WTC11 (cell line): ENCODE measurements around the gene EDEM2. TPM values are rescaled to one million over a fixed set of nuclear protein-coding genes. Genes with fewer than 3 reads are reported as not detected.

ENCODE experiments used
- ATAC-seq: fragments of 200-7000 bp; cut with Tn5 transposase; 2 replicates; pipeline ENCODE4 v1.10.0; 2021; ENCODE audit warnings: mild to moderate bottlenecking, moderate library complexity
- CTCF ChIA-PET: fragments of 300-600 bp; sonication (Branson Sonifier 250); formaldehyde crosslinking; loops from one replicate; lab custom pipeline; 2021; ENCODE audit warnings: antibody characterized with exemption; lab: Charles Lee
- POLR2A ChIA-PET: fragments of 350-600 bp; sonication (Branson Sonifier 250); formaldehyde crosslinking; loops from one replicate; lab custom pipeline; 2021; ENCODE audit warnings: antibody characterized with exemption; lab: Charles Lee
- DNase-seq: peaks from one replicate; pipeline ENCODE4 v3.0.0; 2021; ENCODE audit warnings: low spot score
- H3K27ac Mint-ChIP-seq: 2 replicates; pipeline ENCODE4 v1.8.0; 2021; ENCODE audit warnings: mixed read lengths
- H3K27me3 Mint-ChIP-seq: 2 replicates; pipeline ENCODE4 v1.8.0; 2021; ENCODE audit warnings: low read depth, mild to moderate bottlenecking, moderate library complexity, mixed read lengths
- H3K36me3 Mint-ChIP-seq: 2 replicates; pipeline ENCODE4 v1.8.0; 2021; ENCODE audit warnings: mixed read lengths
- H3K4me1 Mint-ChIP-seq: 2 replicates; pipeline ENCODE4 v1.8.0; 2022; ENCODE audit warnings: mixed read lengths
- H3K4me3 Mint-ChIP-seq: 2 replicates; pipeline ENCODE4 v1.8.0; 2021; ENCODE audit warnings: mild to moderate bottlenecking, moderate library complexity, mixed read lengths
- H3K9me3 Mint-ChIP-seq: 2 replicates; pipeline ENCODE4 v1.8.0; 2021; ENCODE audit warnings: mixed read lengths
- ELF4 ChIP-seq: sonication (generic); formaldehyde crosslinking; IDR thresholded peaks from 2 replicates; pipeline ENCODE4 v1.8.1; 2022; ENCODE audit warnings: low read depth, mild to moderate bottlenecking, moderate library complexity, missing genetic modification reagents
- ESRRA ChIP-seq: sonication (generic); formaldehyde crosslinking; IDR thresholded peaks from 2 replicates; pipeline ENCODE4 v1.8.1; 2022; ENCODE audit warnings: mild to moderate bottlenecking, missing genetic modification reagents, borderline replicate concordance
- FOXK1 ChIP-seq: sonication (generic); formaldehyde crosslinking; IDR thresholded peaks from 2 replicates; pipeline ENCODE4 v1.8.0; 2022; ENCODE audit warnings: mild to moderate bottlenecking, moderate library complexity, missing genetic modification reagents
- GTF2I ChIP-seq: fragments of 250-450 bp; sonication (Bioruptor Pico); conservative IDR thresholded peaks from 2 replicates; pipeline ENCODE4 v1.4.0; 2021; ENCODE audit warnings: mild to moderate bottlenecking
- JUN ChIP-seq: sonication (generic); formaldehyde crosslinking; IDR thresholded peaks from 2 replicates; pipeline ENCODE4 v1.8.0; 2023; ENCODE audit warnings: mild to moderate bottlenecking, missing genetic modification reagents
- NFATC4 ChIP-seq: fragments of 250-450 bp; sonication (Bioruptor Pico); IDR thresholded peaks from 2 replicates; pipeline ENCODE4 v1.9.0; 2021; ENCODE audit warnings: mild to moderate bottlenecking
- NR3C1 ChIP-seq: sonication (generic); formaldehyde crosslinking; conservative IDR thresholded peaks from 2 replicates; pipeline ENCODE4 v1.8.1; 2023; ENCODE audit warnings: low read depth, mild to moderate bottlenecking, missing genetic modification reagents
- OVOL2 ChIP-seq: fragments of 250-450 bp; sonication (Bioruptor Pico); IDR thresholded peaks from 2 replicates; pipeline ENCODE4 v1.9.0; 2021; ENCODE audit warnings: mild to moderate bottlenecking, borderline replicate concordance
- SOX15 ChIP-seq: fragments of 250-450 bp; sonication (Bioruptor Pico); IDR thresholded peaks from 2 replicates; pipeline ENCODE4 v1.9.0; 2021; ENCODE audit warnings: mild to moderate bottlenecking
- SP1 ChIP-seq: sonication (generic); formaldehyde crosslinking; conservative IDR thresholded peaks from 2 replicates; pipeline ENCODE4 v1.8.1; 2022; ENCODE audit warnings: missing genetic modification reagents
- TEAD4 ChIP-seq: sonication (generic); formaldehyde crosslinking; IDR thresholded peaks from 2 replicates; pipeline ENCODE4 v1.8.0; 2022; ENCODE audit warnings: mild to moderate bottlenecking, missing genetic modification reagents
- TP53 ChIP-seq: sonication (generic); formaldehyde crosslinking; IDR thresholded peaks from 2 replicates; pipeline ENCODE4 v1.8.1; 2023; ENCODE audit warnings: mild to moderate bottlenecking, missing genetic modification reagents
- ZNF121 ChIP-seq: sonication (generic); formaldehyde crosslinking; IDR thresholded peaks from 2 replicates; pipeline ENCODE4 v1.8.0; 2023; ENCODE audit warnings: missing genetic modification reagents
- ZNF138 ChIP-seq: sonication (generic); formaldehyde crosslinking; conservative IDR thresholded peaks from 2 replicates; pipeline ENCODE4 v1.8.1; 2022; ENCODE audit warnings: mild to moderate bottlenecking, moderate library complexity, missing genetic modification reagents
- ZNF416 ChIP-seq: fragments of 250-450 bp; sonication (Bioruptor Pico); IDR thresholded peaks from 2 replicates; pipeline ENCODE4 v1.9.0; 2021; ENCODE audit warnings: mild to moderate bottlenecking, inconsistent platforms
- ZNF423 ChIP-seq: fragments of 250-450 bp; sonication (Bioruptor Pico); IDR thresholded peaks from 2 replicates; pipeline ENCODE4 v2.1.2; 2022; ENCODE audit warnings: mild to moderate bottlenecking, moderate library complexity
- ZNF671 ChIP-seq: fragments of 250-450 bp; sonication (Bioruptor Pico); IDR thresholded peaks from 2 replicates; pipeline ENCODE4 v1.8.0; 2021; ENCODE audit warnings: mild to moderate bottlenecking
- total RNA-seq: library from RNA; stranded (reverse); gene quantifications from 3 replicates; pipeline ENCODE4 v1.2.3, GENCODE V29; 2021
- TF ChIP-seq, protein P1 (sequence below): sonication (generic); formaldehyde crosslinking; IDR thresholded peaks from 2 replicates; pipeline ENCODE4 v1.8.0; 2023; ENCODE audit warnings: missing genetic modification reagents
- TF ChIP-seq, protein P2 (sequence below): sonication (generic); formaldehyde crosslinking; IDR thresholded peaks from 2 replicates; pipeline ENCODE4 v1.8.0; 2023; ENCODE audit warnings: missing genetic modification reagents, mild to moderate bottlenecking, borderline replicate concordance
- TF ChIP-seq, protein P3 (sequence below): sonication (generic); formaldehyde crosslinking; IDR thresholded peaks from 2 replicates; pipeline ENCODE4 v1.8.1; 2022; ENCODE audit warnings: mild to moderate bottlenecking, missing genetic modification reagents, moderate library complexity, borderline replicate concordance
- TF ChIP-seq, protein P4 (sequence below): sonication (generic); formaldehyde crosslinking; conservative IDR thresholded peaks from 2 replicates; pipeline ENCODE4 v1.8.1; 2022; ENCODE audit warnings: mild to moderate bottlenecking, missing genetic modification reagents
- TF ChIP-seq, protein P5 (sequence below): fragments of 250-450 bp; sonication (Bioruptor Pico); conservative IDR thresholded peaks from 2 replicates; pipeline ENCODE4 v1.9.0; 2021; ENCODE audit warnings: mild to moderate bottlenecking
- TF ChIP-seq, protein P6 (sequence below): sonication (generic); formaldehyde crosslinking; IDR thresholded peaks from 2 replicates; pipeline ENCODE4 v1.8.0; 2022; ENCODE audit warnings: mild to moderate bottlenecking, missing genetic modification reagents

EDEM2 gene
- total RNA-seq, 1 experiment from 2014 or later: 22.7 TPM

DNA sequence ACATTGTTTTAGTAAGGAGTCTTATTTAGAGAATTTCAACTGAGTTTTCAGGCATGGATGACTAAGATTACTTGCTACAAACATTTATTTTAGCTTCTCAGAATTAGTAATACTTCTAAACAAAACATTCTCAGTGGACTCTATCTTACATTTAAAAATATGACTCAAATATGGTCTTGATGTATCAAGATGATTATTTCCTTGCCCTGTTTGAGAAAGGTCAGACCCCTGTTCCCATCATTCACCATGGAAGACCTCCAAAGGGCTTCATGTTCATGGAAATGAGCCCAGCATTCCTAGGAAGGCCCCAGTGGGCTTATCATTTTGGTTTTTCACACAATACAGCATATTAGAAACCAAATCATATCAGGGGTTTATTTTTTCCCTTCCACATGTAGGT is 29.9 kb downstream of the EDEM2 start:
- DNase-seq (no peak), ATAC-seq (no peak)
- ChIA-PET CTCF (interaction anchor here (0.7 kb wide), 1 partner anchor 21 kb away, joined by 4 read pairs; no protein-coding TSS in a partner anchor), POLR2A (interaction anchor here (0.5 kb wide), 1 partner anchor 110 kb away, joined by 5 read pairs; no protein-coding TSS in a partner anchor)
- H3K27ac Mint-ChIP-seq: no peak overlapping the region
- no peaks in the 10 kb centered on the region for H3K9me3 Mint-ChIP-seq
- H3K36me3 Mint-ChIP-seq: peaks cover 35% of the 10 kb centered on the region
- H3K4me3 Mint-ChIP-seq: no peak overlapping the region
- no peaks in the 10 kb centered on the region for H3K27me3 Mint-ChIP-seq
- no peaks in the 10 kb centered on the region for H3K4me1 Mint-ChIP-seq
- TF ChIP-seq, protein P1, sequence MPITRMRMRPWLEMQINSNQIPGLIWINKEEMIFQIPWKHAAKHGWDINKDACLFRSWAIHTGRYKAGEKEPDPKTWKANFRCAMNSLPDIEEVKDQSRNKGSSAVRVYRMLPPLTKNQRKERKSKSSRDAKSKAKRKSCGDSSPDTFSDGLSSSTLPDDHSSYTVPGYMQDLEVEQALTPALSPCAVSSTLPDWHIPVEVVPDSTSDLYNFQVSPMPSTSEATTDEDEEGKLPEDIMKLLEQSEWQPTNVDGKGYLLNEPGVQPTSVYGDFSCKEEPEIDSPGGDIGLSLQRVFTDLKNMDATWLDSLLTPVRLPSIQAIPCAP (CRISPR knock-in tag): no peak
- no peak for TF ChIP-seq ZNF121 (CRISPR knock-in tag)
- TF ChIP-seq TEAD4 (CRISPR knock-in tag): no peak

DNA sequence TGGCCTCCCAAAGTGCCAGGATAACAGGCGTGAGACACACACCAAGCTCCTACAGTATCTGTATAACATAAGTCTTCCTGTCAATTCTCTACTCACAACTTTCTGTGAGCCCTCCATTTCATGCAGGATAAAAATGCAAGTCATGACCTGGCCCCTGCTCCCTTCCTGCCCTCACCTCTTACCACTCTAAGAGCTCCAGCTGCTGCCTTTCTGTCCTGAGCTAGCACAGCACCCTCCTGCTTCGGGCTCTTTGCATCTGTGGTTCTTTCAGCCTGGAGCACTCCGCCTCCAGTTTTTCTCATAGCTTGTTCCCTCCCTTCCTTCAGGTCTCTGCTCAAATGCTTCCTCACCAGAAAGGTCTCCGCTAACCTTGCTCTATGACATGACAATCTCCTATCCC is 30.9 kb downstream of the EDEM2 start:
- Mint-ChIP-seq H3K9me3 (no peaks in the 10 kb centered on the region), H3K4me1 (no peaks in the 10 kb centered on the region), H3K36me3 (peaks cover 30% of the 10 kb centered on the region), H3K27me3 (no peaks in the 10 kb centered on the region), H3K27ac (peak overlapping the region; percentile 67; the same call in 1 of the 2 replicates), H3K4me3 (no peak overlapping the region)
- ChIA-PET POLR2A (interaction anchor here (0.6 kb wide), 1 partner anchor 147 kb away, joined by 4 read pairs; no protein-coding TSS in a partner anchor), CTCF (interaction anchor here (0.6 to 1.6 kb wide), 3 partner anchors 20 to 102 kb away, joined by 3 to 4 read pairs (median 3); no protein-coding TSS in a partner anchor)
- TF ChIP-seq, protein P2, sequence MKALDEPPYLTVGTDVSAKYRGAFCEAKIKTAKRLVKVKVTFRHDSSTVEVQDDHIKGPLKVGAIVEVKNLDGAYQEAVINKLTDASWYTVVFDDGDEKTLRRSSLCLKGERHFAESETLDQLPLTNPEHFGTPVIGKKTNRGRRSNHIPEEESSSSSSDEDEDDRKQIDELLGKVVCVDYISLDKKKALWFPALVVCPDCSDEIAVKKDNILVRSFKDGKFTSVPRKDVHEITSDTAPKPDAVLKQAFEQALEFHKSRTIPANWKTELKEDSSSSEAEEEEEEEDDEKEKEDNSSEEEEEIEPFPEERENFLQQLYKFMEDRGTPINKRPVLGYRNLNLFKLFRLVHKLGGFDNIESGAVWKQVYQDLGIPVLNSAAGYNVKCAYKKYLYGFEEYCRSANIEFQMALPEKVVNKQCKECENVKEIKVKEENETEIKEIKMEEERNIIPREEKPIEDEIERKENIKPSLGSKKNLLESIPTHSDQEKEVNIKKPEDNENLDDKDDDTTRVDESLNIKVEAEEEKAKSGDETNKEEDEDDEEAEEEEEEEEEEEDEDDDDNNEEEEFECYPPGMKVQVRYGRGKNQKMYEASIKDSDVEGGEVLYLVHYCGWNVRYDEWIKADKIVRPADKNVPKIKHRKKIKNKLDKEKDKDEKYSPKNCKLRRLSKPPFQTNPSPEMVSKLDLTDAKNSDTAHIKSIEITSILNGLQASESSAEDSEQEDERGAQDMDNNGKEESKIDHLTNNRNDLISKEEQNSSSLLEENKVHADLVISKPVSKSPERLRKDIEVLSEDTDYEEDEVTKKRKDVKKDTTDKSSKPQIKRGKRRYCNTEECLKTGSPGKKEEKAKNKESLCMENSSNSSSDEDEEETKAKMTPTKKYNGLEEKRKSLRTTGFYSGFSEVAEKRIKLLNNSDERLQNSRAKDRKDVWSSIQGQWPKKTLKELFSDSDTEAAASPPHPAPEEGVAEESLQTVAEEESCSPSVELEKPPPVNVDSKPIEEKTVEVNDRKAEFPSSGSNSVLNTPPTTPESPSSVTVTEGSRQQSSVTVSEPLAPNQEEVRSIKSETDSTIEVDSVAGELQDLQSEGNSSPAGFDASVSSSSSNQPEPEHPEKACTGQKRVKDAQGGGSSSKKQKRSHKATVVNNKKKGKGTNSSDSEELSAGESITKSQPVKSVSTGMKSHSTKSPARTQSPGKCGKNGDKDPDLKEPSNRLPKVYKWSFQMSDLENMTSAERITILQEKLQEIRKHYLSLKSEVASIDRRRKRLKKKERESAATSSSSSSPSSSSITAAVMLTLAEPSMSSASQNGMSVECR (CRISPR knock-in tag): no peak
- no peak for TF ChIP-seq FOXK1 (CRISPR knock-in tag)
- no peak for TF ChIP-seq GTF2I (CRISPR knock-in tag)
- no peak for TF ChIP-seq NR3C1 (CRISPR knock-in tag)
- TF ChIP-seq, protein P3, sequence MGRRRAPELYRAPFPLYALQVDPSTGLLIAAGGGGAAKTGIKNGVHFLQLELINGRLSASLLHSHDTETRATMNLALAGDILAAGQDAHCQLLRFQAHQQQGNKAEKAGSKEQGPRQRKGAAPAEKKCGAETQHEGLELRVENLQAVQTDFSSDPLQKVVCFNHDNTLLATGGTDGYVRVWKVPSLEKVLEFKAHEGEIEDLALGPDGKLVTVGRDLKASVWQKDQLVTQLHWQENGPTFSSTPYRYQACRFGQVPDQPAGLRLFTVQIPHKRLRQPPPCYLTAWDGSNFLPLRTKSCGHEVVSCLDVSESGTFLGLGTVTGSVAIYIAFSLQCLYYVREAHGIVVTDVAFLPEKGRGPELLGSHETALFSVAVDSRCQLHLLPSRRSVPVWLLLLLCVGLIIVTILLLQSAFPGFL (CRISPR knock-in tag): no peak
- TF ChIP-seq, protein P4, sequence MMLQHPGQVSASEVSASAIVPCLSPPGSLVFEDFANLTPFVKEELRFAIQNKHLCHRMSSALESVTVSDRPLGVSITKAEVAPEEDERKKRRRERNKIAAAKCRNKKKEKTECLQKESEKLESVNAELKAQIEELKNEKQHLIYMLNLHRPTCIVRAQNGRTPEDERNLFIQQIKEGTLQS: no peak
- TF ChIP-seq SOX15 (CRISPR knock-in tag): no peak
- ATAC-seq (no peak), DNase-seq (no peak)

DNA sequence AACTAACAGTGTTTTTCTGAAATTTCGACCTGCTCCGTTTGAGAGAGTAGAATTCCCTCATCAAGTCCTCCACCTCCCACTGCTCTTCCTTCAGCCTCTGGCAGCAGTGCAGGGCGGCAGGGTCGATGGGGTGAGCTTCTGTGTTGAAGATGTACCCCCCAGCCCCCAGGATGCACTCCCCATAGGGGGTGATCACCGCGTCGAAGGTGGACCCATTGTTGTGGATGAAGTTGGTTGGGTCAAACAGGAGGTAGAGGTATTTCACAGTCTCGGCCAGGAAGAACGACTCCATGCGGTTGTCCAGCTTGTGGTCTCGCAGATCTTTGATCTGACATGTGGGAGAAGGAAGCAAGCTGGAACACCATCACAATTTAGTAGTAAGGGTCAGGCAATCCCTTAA is 31.5 kb downstream of the EDEM2 start:
- H3K36me3 Mint-ChIP-seq: peaks cover 28% of the 10 kb centered on the region
- POLR2A ChIA-PET: interaction anchor here (0.6 kb wide), 1 partner anchor 148 kb away, joined by 4 read pairs; no protein-coding TSS in a partner anchor
- H3K9me3 Mint-ChIP-seq: no peaks in the 10 kb centered on the region
- H3K4me1 Mint-ChIP-seq: no peaks in the 10 kb centered on the region
- peak overlapping the region; percentile 24; the same call in 1 of the 2 replicates for H3K27ac Mint-ChIP-seq
- H3K4me3 Mint-ChIP-seq: no peak overlapping the region
- ATAC-seq (no peak), DNase-seq (no peak)
- CTCF ChIA-PET: interaction anchor here (0.6 to 1.6 kb wide), 4 partner anchors 19 to 324 kb away, joined by 3 to 5 read pairs (median 4); no protein-coding TSS in a partner anchor
- no peaks in the 10 kb centered on the region for H3K27me3 Mint-ChIP-seq
- no peak for TF ChIP-seq JUN (CRISPR knock-in tag)
- TF ChIP-seq NFATC4 (CRISPR knock-in tag): no peak
- no peak for TF ChIP-seq ELF4 (CRISPR knock-in tag)
- TF ChIP-seq OVOL2 (CRISPR knock-in tag): no peak
- TF ChIP-seq ZNF416: no peak
- no peak for TF ChIP-seq ZNF423
- no peak for TF ChIP-seq SP1
- TF ChIP-seq ESRRA (CRISPR knock-in tag): no peak
- TF ChIP-seq TP53 (CRISPR knock-in tag): no peak
- TF ChIP-seq, protein P5, sequence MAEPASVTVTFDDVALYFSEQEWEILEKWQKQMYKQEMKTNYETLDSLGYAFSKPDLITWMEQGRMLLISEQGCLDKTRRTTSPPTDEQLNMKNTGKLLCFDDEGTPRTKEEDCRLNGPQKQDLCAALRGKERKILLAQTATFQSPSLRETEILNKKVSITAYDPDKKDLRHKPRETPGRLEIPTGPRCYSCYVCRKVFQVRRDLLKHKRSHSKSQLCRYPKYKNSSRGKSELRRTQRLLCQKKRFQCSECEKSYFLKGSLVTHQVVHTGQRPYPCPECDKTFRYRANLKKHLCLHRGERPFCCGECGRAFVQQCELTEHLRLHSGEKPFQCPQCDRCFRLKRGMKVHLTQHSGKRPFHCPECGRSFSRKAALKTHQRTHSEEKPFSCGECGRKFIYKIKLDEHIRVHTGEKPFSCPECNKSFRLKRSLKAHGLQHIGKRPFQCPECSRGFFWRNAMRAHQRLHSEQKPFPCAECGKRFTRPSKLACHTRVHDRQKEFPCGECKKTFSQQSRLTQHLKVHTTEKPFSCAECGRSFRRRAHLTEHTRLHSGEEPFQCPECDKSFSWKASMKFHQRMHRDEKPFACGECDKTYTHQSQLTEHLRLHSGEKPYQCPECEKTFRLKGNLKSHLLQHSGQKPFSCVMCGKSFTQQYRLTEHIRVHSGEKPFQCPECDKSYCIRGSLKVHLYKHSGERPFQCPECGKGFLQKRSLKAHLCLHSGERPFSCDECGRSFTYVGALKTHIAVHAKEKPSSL (CRISPR knock-in tag): no peak
- TF ChIP-seq ZNF671 (CRISPR knock-in tag): no peak
- TF ChIP-seq ZNF138 (CRISPR knock-in tag): no peak
- TF ChIP-seq, protein P6, sequence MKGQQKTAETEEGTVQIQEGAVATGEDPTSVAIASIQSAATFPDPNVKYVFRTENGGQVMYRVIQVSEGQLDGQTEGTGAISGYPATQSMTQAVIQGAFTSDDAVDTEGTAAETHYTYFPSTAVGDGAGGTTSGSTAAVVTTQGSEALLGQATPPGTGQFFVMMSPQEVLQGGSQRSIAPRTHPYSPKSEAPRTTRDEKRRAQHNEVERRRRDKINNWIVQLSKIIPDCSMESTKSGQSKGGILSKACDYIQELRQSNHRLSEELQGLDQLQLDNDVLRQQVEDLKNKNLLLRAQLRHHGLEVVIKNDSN (CRISPR knock-in tag): no peak
